Effector CD8-positive, alpha-beta T cell (primary cell): ENCODE data around the gene CNTN4.
"Not testable (repeated sequence)": the region's sequence is repeated elsewhere in the genome, so short reads cannot be mapped to it uniquely, and the experiment has no call there.

Source experiments
- DNase-seq: peaks from one replicate; lab custom pipeline; 2025; lab: John Stamatoyannopoulos, UW

Gene CNTN4

DNA sequence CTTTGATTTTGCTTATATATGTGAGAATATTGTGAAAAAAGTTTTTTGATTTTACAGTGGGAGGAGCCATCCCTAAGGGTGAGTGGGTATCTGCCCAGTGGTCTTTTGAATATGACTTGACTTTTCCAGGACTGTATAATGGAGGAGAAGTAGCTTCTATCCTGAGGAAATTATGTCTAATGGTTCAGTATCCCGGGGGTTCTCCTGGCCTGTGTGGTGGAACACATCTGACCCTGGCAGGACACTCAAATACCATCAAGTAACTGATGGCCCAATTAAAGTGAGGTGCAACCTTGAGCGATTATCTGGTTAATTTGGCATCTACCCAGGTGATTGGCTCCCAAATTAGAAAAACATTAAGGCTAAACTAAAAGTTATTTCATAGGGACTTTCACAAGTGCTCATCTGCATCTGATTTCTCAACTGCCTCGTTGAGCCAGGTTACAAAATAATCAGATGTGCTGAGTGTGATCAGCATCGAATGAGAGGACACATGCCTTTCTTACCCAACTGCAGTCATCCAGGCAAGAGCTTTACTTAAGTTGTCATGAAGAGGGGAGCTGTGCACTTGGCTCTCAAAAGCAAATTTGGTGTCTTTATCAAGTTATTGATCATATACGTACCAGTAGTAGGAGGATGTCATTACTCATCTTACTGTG is 810.2 kb downstream of the CNTN4 start:
- no peak for DNase-seq

DNA sequence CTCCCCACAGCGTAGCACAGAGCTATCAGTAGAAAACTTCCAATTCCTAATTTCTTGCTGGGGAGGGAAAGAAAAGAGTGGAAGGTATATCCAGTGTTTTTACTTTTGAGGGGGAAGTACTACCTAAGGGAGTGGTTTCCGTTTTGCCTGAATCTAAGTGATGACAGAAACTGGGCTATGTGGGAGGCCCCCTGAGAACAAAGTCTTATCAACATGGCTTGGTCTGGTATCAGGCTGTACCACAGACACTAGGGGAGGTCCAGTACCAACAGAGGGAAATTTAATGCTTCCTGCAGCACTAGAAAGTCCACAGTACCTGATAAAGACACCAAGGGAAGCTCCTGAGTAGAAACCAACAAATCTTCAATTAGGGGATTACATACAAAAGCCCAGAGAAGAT is 812.3 kb downstream of the CNTN4 start:
- no peak for DNase-seq

DNA sequence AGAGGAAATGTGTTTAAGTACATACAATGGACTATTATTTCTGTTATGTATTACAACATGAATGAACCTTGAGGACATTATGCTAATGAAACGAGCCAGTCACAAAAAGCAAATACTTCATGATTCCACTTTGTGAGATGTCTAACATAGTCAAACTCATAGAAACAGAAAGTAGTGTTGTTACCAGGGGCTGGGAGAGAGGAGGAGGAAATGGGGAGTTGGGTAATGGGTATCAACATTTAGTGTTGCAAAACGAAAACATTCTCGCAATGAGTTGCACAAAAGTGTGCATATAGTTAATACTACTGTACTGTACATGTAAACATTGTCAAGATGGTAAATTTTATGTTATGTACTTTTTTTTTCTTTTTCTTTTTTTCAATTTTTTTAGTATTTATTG is 817.2 kb downstream of the CNTN4 start:
- no peak for DNase-seq

DNA sequence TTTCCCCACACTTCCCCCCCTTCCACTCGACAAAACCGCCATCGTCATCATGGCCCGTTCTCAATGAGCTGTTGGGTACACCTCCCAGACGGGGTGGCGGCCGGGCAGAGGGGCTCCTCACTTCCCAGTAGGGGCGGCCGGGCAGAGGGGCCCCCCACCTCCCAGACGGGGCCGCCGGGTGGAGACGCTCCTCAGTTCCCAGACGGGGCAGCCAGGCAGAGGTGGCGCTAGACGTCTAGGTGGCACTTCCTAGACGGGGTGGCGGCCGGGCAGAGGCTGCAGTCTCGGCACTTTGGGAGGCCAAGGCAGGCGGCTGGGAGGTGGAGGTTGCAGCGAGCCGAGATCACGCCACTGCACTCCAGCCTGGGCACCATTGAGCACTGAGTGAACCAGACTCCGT is 818.0 kb downstream of the CNTN4 start:
- DNase-seq: not testable (repeated sequence)

DNA sequence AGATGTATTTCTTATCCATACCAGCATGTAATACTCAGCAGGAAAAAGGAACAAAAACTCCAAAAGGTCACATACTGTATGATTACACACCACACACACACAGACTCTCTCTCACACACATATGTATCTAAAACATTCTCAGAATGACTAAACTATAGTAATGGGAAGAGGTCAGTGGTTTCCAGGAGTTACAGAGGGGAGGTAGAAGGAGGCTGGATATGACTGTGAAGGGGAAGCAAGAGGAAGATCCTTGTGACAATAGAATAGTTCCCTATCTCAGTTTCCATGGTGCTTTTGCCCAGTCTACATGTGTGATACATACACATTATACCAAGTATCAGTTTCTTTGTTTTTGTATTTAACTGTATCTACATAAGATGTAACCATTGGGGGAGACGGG is 821.4 kb downstream of the CNTN4 start:
- no peak for DNase-seq

DNA sequence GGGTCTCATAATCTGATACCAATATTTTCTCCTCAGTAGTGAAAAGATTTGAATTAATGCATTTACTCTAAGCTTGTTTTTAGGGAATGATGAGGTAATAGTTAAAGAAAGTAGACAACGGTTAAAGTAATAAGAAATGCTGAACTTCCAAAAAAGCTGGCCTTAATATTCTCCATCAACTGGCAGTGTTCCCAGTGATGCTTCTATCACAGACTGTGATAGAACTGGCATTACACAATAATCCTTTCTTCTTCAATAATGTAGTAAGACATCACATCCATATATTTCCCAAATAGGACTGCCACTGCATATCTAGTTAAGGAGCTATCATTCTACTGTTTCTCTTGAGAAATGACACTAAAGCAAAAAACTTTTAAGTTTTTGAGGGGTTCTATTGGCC is 822.8 kb downstream of the CNTN4 start:
- DNase-seq: no peak

DNA sequence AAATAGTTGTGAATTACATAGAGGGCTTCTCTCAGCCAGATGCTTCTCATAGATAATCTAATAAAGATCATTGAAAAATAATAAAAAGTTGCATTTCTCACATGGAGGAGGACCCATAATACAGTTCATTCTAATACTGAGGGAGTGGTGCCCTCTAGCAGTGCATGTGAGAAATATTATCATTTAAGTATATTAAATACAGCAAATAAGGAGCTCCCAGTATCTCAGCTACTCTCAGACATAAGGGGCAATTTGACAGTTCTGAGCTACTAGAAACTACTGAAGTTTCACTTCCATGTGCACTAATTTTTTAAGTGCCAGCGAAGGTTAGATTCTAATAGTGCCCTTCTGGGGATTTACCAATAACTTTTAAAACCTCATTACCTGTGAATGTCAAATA is 823.2 kb downstream of the CNTN4 start:
- DNase-seq: no peak

DNA sequence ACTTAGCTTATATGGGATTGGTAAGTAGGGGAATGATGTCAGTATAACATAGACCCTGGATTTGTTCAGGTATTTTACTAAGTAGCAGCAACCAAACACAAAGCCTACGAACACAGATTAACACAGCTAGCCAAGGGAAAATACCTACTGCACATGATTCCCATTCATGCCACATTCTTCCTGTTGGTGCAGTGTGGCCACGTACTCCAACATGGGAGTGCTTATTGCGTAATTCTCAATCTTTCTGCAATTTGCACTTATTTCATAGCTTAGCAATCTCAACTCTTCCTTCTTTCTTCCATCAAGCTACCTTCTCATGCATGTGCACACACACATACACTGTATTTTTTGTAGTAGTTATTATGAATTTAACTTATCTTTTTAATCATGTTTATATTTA is 824.7 kb downstream of the CNTN4 start:
- no peak for DNase-seq

DNA sequence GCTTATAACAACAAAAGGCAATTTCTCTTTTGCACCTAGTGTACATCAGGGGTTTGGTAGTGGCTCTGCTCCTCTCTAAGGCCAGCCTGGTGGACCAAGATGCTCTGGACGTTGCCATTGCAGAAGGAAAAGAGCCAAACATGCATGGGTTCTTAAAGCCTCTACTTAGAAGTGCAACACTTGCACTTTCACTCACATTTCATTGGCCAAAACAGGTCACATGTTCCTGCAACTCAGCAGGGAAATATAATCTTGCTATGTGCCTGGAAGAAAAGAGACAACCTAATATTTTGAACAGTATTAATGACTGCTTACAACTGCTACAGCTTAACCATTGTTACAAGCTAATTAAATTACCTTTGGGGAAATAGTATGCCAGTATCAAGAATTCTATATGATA is 828.6 kb downstream of the CNTN4 start:
- no peak for DNase-seq

DNA sequence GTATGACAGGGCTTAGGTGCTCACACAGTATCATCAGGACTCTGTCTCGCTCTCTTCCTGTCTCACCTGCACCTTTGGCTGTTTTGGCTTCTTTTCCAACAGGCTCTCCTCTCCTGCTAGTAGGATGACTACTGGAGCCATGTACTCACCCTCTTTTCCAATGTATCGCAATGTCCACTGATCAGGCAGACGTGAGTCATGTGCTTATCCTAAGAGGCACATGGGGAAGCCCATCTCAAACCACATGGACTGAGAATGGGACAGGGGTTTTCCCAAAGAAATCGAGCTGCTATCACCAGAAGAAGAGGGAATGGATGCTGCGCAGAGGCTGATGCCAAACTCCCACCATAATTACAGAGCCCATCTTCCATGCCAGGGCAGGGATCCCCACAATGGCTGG is 830.9 kb downstream of the CNTN4 start:
- no peak for DNase-seq

DNA sequence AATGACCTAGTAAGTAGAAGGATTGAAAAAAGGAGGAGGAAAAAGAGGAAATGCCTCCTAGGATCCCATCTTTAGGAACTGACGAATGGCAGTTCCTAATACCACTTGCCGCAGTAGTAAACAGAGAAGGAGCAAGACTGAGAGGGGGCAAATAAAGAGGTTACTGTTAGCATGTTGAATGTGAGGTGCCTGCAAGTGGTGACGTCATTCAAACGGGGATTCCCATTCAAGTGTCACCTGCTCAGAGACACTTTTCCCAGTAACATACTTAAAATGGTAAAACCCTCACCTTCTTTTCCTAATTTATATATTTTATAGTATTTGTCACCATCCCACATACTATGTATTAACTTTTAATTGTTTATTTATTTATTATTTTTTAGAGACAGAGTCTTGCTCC is 832.6 kb downstream of the CNTN4 start:
- DNase-seq: no peak

DNA sequence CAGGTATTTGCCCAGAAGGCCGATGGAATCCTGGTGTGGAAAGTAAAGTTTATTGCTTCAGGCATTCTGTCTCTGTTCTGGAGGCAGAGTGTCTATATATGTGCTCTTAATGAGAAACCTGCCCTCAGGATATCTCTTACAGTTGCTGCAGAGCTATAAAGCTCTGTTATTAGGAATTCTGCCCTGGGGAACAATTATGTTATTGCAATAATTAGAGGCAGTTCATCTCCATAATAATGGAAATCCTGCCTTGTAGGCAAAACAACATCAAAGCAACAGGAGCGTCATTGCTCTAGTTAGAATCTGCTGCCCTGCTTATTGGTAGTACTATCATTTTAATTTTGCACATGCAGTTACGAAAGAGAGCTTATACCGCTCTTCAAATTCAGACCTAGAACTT is 835.9 kb downstream of the CNTN4 start:
- no peak for DNase-seq

DNA sequence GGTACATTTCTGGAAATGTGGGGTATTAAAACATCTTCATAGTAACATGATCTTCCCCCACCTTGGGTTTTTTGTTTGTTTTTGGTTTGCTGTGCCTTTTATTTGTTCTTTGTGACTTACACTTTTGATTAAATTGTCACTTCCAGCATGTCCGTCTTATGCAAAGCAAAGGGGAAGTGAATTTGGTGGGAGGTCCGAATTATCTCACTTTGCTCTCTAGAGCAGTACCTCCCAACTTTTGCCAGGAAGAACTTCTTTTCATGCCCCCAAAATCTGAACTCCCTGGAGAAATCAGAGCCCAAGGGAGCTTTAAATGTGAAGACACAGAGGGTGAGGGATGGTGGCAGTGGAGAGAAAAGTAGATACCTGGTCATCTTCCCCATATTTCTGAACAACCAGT is 838.4 kb downstream of the CNTN4 start:
- DNase-seq: no peak

DNA sequence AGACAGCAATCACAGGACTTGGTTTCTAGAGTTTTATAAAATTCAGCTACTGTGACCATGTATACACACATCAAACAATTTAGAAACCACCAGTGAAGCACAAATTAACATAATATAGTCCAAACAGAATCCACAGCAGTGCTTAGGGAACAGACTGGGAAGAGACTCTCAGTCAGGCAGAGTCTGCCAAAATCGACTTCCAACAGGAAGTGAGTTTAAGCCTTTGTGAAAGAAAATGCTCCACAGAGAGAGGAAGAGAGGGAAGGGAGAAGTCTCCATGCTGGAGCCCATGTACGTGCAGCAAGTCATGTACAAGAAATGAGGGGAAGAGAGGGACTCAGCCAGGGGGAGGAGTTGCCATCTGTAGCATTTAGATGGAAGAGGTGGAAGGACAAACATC is 838.9 kb downstream of the CNTN4 start:
- DNase-seq: no peak

DNA sequence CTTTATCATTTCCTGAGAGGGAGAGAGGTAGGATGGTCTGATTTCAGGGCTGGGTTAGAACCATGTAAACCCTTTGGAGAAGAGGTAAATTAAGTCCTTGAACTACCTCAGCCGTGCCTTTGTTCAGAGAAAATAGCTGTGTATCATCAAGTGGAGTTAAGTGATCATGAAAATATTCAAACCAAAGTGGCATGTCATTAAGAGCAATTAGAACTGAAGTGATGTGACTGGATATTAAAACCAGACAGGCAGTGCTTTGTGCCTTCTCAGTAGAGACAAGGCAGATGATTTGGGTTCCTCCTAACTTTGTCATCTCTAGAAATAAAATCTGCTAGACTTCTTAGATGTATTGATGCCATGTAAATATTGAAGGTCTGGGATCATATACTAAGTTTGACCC is 840.0 kb downstream of the CNTN4 start:
- DNase-seq: no peak

DNA sequence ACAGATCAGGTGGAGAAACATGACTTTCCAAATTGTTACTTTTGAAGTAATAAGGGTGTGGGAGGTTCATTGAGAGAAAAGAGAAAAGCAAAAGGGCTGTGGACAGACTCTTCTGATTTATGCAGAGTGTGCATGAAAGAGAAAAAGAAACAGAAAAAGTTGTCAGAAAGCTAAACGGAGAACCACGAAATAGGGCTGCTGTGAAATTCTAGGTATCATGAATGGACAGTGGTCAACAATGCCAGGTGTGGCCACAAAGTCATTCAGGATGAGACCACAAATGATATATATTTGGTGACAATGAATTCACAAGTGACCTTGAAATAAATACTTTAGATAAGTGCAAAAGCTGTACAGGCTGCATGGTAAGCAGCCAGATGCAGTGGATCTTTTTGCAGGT is 841.4 kb downstream of the CNTN4 start:
- DNase-seq: no peak

DNA sequence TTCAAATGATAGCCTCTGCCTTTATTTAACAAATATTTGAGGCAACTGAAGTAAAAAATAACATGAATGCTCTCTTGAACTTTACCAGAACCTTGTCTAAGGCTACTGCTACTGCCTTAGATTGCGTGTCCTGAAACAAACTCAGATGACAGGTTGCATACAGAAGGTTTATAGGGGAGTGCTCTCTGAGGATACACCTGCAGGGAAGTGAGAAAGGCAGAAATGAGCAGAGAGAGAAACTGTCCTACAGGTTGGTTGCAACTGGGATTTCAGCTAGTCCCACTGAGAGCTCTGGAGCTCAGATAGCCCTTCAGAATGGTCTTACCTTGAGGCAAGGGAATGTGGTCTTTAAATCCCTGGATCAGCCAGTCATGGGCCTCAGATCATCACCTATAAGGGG is 846.0 kb downstream of the CNTN4 start:
- DNase-seq: no peak

DNA sequence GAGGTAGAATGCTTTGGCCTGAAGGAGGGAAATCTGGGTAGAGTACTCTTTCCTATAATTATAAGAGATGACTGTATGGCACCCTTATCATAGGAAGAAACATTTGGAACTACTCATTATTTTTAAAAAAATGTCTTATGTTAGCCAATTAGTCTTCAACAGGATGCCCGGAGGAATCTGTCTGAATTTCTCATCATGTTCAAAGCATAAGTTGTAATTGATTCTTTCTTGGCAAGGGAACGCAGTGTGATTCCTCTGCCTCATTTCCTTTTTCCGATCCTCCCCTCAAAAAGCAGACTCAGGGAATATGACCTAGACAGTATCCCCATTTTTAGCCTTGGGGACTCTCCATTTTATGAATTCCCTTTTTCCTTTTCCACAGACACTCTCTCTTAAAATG is 846.5 kb downstream of the CNTN4 start:
- no peak for DNase-seq

DNA sequence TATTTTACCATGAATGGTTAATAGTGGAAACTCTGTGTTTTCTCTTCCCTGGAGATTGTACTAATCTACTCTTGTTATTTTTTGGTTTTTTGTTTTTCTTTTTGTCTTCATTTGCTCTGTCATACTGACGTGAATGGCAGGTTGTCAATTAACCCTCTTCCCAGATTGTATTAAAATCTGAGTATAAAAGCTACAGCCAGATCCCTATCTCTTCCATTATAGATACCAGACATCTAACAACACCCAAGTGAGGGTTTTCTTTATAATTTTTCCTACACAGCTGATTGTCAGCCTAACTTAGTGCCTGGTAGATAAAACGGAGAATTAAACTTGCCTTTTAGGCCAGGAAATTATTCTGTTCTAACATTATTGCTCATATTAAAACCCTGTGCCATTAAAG is 848.9 kb downstream of the CNTN4 start:
- DNase-seq: no peak

DNA sequence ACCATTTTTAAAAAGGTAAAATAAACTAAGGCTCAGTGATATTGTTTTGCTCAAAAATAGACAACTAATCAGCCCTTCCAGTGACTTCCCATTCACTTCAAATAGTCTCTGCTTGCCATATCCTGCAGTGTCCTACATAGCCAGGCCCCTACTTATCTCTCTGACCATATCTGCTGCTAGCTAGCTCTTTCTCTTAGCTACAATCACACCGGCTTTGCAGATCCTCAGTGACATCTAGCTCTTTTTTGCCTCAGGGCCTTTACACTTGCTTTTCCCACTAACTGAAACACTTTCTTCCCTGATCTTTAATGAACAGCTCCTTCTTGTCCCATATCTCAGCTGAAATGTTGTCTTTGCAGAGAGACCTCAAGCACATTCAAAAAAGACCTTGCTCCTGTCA is 850.2 kb downstream of the CNTN4 start:
- DNase-seq: no peak

DNA sequence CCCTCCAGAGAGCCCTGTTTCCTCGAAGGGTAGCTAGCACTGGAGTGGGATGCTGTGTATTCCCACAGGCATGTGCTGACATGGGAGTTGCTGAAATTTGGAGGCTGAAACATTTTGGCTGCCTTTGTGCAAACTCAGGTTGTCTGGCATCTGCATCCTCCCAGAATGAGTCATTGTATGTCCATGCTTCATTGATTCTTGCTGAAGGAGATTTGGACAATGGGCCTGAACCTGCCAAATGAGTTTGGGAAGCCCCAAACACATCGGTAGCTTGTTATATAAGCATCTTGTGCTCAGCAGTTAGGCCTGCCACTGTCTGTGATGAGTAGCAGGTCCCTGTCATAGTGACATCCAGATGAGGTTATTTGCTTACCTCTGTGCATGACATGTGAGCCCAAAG is 851.5 kb downstream of the CNTN4 start:
- no peak for DNase-seq

DNA sequence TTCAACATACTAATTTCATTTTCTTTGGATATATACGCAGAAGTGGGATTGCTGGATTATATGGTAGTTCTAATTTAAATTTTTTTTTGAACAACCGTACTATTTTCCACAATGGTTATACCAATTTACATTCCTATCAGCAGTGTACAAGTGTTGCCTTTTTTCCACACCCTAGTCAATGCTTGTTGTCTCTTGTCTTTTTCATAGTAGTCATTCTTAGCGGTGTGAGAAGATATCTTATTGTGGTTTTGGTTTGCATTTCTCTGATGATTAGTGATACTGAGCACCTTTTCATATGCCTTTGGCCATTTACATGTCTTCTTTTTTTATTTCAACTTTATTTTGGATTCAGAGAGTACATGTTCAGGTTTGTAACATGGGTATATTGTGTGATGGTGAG is 858.4 kb downstream of the CNTN4 start:
- DNase-seq: no peak

DNA sequence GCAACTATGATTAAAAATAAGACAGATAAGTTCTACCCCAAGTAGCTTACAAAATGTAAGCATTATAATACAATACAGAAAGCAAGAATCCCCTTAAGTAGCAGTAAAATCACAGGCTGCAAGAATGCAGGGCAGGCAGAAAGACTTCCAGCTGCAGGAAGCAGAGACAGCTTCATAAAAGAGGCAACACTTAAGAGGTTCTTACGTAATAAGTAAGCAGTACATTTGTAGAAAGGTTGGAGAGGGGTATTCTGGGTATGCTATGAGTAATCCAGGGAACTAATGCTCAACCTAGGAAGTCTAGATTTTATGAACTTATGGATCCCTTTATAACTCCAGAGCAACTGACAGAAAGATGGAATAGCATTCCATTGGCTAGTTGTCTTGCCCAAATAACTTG is 859.9 kb downstream of the CNTN4 start:
- DNase-seq: no peak

DNA sequence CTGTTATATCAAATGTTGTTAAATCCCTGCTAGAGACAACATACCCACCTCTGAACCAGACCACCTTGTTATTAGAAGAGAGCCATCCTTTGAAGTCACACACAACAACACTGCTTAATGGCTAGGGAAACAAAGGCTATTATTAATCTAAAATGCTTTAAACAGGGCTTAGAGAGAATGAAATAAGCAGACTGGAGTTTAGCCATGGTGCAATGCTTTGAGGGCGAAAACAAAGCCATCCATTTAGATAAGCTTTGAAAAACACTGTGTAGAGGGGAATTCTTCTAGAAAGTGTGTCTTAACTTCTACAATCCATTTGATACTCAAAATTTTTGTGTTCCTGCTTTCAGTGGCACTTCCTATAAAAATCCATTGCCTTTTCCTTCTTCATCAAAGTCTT is 862.9 kb downstream of the CNTN4 start:
- no peak for DNase-seq

DNA sequence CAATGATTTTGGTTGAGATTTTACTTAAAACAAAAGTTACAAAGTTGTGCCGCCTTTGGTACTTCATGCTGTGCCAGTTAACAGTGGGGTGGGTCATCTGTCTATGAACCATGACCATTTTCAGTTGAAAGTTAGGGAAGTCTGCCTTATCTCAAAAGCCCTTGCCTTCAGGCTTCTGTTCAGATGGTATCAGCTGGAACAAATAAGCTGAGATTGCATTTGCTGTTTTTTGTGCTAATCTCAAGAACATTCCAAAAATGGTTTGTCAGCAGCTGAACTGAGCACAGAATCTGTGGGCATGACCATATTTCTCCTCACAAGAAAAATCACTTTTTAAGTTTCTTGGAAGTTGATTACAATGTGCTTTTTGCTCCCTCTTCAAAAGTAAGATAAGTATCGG is 869.2 kb downstream of the CNTN4 start:
- no peak for DNase-seq
